AG04450 (cell line): ENCODE data around the gene SPACA5B. TPM values are rescaled to one million over a fixed set of nuclear protein-coding genes. Genes with fewer than 3 reads are reported as not detected.
"Not testable (repeated sequence)": the region's sequence is repeated elsewhere in the genome, so short reads cannot be mapped to it uniquely, and the experiment has no call there.

Source experiments
- CTCF ChIA-PET: fragments of 300-600, 350-600 bp; formaldehyde crosslinking; extraction: SDS; loops from one replicate; lab custom pipeline; 2022; ENCODE audit warnings: antibody characterized with exemption, inconsistent platforms; lab: Charles Lee
- POLR2A ChIA-PET: fragments of 350-600 bp; formaldehyde crosslinking; extraction: SDS; loops from one replicate; lab custom pipeline; 2021; ENCODE audit warnings: antibody characterized with exemption, inconsistent platforms; lab: Yijun Ruan, JAX
- DNase-seq: peaks from one replicate; pipeline ENCODE4 v3.0.0-alpha.2; 2011; ENCODE audit warnings: low read depth, low spot score
- H3K27ac ChIP-seq: one replicate; pipeline ENCODE4 v1.5.1; 2012; ENCODE audit warnings: low read depth, low read length, control low read depth
- H3K27me3 ChIP-seq: one replicate; pipeline ENCODE4 v1.6.0; 2012; ENCODE audit warnings: low read length; ENCODE audit not compliant: control insufficient read depth, insufficient read depth
- H3K4me3 ChIP-seq: 2 replicates; pipeline ENCODE4 v1.5.1; 2011; ENCODE audit warnings: mild to moderate bottlenecking, low read depth, low read length, control low read depth
- H3K9me3 ChIP-seq: 2 replicates; pipeline ENCODE4 v1.5.1; 2012; ENCODE audit warnings: low read length; ENCODE audit not compliant: control insufficient read depth, insufficient read depth
- polyA plus RNA-seq: library from polyadenylated mRNA; depleted of rRNA; stranded (reverse); fragments of >200 nt; gene quantifications from 2 replicates; pipeline ENCODE4 v1.2.3, GENCODE V29; 2011; rRNA removed
- small RNA-seq: library from RNA; depleted of rRNA; stranded (forward); fragments of <200 nt; gene quantifications from one replicate; pipeline ENCODE3, GENCODE V24; 2012; ENCODE audit warnings: low read depth; ENCODE audit not compliant: insufficient read length
- TF ChIP-seq, protein P1 (sequence below): IDR thresholded peaks from 2 replicates; pipeline ENCODE4 v1.5.1; 2011; ENCODE audit warnings: low read depth, low read length, control low read depth, inconsistent platforms

The SPACA5B gene
- polyA plus RNA-seq, 1 experiment = not detected

- POLR2A ChIA-PET = no interaction called here
- TF ChIP-seq, protein P1, sequence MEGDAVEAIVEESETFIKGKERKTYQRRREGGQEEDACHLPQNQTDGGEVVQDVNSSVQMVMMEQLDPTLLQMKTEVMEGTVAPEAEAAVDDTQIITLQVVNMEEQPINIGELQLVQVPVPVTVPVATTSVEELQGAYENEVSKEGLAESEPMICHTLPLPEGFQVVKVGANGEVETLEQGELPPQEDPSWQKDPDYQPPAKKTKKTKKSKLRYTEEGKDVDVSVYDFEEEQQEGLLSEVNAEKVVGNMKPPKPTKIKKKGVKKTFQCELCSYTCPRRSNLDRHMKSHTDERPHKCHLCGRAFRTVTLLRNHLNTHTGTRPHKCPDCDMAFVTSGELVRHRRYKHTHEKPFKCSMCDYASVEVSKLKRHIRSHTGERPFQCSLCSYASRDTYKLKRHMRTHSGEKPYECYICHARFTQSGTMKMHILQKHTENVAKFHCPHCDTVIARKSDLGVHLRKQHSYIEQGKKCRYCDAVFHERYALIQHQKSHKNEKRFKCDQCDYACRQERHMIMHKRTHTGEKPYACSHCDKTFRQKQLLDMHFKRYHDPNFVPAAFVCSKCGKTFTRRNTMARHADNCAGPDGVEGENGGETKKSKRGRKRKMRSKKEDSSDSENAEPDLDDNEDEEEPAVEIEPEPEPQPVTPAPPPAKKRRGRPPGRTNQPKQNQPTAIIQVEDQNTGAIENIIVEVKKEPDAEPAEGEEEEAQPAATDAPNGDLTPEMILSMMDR = no peak
- H3K4me3 ChIP-seq = no peak overlapping the region
Observed at GRCh38 chrX:48180811-48181210, 50.4 kb downstream of the SPACA5B start.

GRCh38 chrX:48181882-48182281 is 51.5 kb downstream of the SPACA5B start:
- H3K27me3 ChIP-seq, POLR2A ChIA-PET, H3K9me3 ChIP-seq, H3K4me3 ChIP-seq, H3K27ac ChIP-seq, DNase-seq, CTCF ChIA-PET: not testable (repeated sequence)

More at GRCh38 chrX:48180811-48181210, 50.4 kb downstream of the SPACA5B start:
- H3K27me3 ChIP-seq = no peaks in the 10 kb centered on the region
- H3K27ac ChIP-seq = no peak overlapping the region
- CTCF ChIA-PET = no interaction called here
- no peak for DNase-seq
- no peaks in the 10 kb centered on the region for H3K9me3 ChIP-seq

Small RNA genes lying within 50 kb of the gene (small RNA-seq; reads per million reads assigned to genes)
- gene AC245047.7 = not detected
- not detected for gene RNU6-707P

Other genes with a start within 250 kb of the SPACA5B start
- 2.4 and 3.6 TPM in 2 replicates for gene ZNF182, start 126.6 kb upstream of the SPACA5B start, polyA plus RNA-seq
- not detected in 2 replicates for gene SPACA5, start 123.6 kb upstream of the SPACA5B start, polyA plus RNA-seq
- 0.69 and 0.77 TPM in 2 replicates for gene ZNF630, start 59.0 kb upstream of the SPACA5B start, polyA plus RNA-seq
- not detected in 2 replicates for gene SSX5, start 66.2 kb downstream of the SPACA5B start, polyA plus RNA-seq
- gene SSX1, start 124.8 kb downstream of the SPACA5B start, polyA plus RNA-seq = not detected in 2 replicates
- not detected in 2 replicates for gene SSX3, start 226.1 kb downstream of the SPACA5B start, polyA plus RNA-seq